HEK293T (cell line): ENCODE measurements around the gene PDGFA.

Experiments used
- CTCF ChIA-PET: fragments of 350-600 bp; formaldehyde crosslinking; extraction: SDS; loops from one replicate; lab custom pipeline; 2021; ENCODE audit warnings: antibody characterized with exemption, inconsistent platforms; lab: Yijun Ruan, JAX
- POLR2A ChIA-PET: fragments of 350-600 bp; formaldehyde crosslinking; extraction: SDS; loops from one replicate; lab custom pipeline; 2020; ENCODE audit warnings: antibody characterized with exemption, inconsistent platforms; lab: Yijun Ruan, JAX
- DNase-seq: peaks from one replicate; pipeline ENCODE4 v3.0.0; 2012; ENCODE audit warnings: mixed read lengths; ENCODE audit errors: extremely low spot score
- ARNT ChIP-seq: fragments of 450-650 bp; IDR thresholded peaks from 2 replicates; pipeline ENCODE4 v1.6.1; 2017; ENCODE audit warnings: mild to moderate bottlenecking
- BHLHE40 ChIP-seq: fragments of 450-650 bp; IDR thresholded peaks from 2 replicates; pipeline ENCODE4 v1.6.1; 2016; ENCODE audit warnings: mild to moderate bottlenecking, moderate library complexity, borderline replicate concordance
- CTBP1 ChIP-seq: fragments of 450-650 bp; IDR thresholded peaks from 2 replicates; pipeline ENCODE4 v1.6.1; 2016; ENCODE audit warnings: borderline replicate concordance
- ELF4 ChIP-seq: fragments of 450-650 bp; IDR thresholded peaks from 2 replicates; pipeline ENCODE4 v1.6.1; 2017; ENCODE audit warnings: antibody characterized with exemption
- FOXA1 ChIP-seq: fragments of 450-650 bp; IDR thresholded peaks from 2 replicates; pipeline ENCODE4 v1.6.1; 2016; ENCODE audit warnings: mild to moderate bottlenecking
- FOXK2 ChIP-seq: fragments of 450-650 bp; IDR thresholded peaks from 2 replicates; pipeline ENCODE4 v1.6.1; 2016; ENCODE audit warnings: mild to moderate bottlenecking
- FOXM1 ChIP-seq: fragments of 450-650 bp; IDR thresholded peaks from 2 replicates; pipeline ENCODE4 v1.6.1; 2017; ENCODE audit warnings: mild to moderate bottlenecking, borderline replicate concordance
- HDGF ChIP-seq: fragments of 450-650 bp; IDR thresholded peaks from 2 replicates; pipeline ENCODE4 v1.6.1; 2017; ENCODE audit warnings: antibody characterized with exemption, borderline replicate concordance
- L3MBTL2 ChIP-seq: fragments of 450-650 bp; conservative IDR thresholded peaks from 2 replicates; pipeline ENCODE4 v1.6.1; 2016; ENCODE audit warnings: mild to moderate bottlenecking
- LEF1 ChIP-seq: fragments of 450-650 bp; IDR thresholded peaks from 2 replicates; pipeline ENCODE4 v1.6.1; 2017; ENCODE audit warnings: mild to moderate bottlenecking, borderline replicate concordance
- NFRKB ChIP-seq: fragments of 450-650 bp; IDR thresholded peaks from 2 replicates; pipeline ENCODE4 v1.6.1; 2016; ENCODE audit warnings: mild to moderate bottlenecking, moderate library complexity
- PKNOX1 ChIP-seq: fragments of 450-650 bp; IDR thresholded peaks from 2 replicates; pipeline ENCODE4 v1.6.1; 2016
- SP1 ChIP-seq: fragments of 450-650 bp; IDR thresholded peaks from 2 replicates; pipeline ENCODE4 v1.6.1; 2017
- SUZ12 ChIP-seq: fragments of 450-650 bp; IDR thresholded peaks from 2 replicates; pipeline ENCODE4 v1.6.1; 2016; ENCODE audit warnings: mild to moderate bottlenecking
- TARDBP ChIP-seq: fragments of 450-650 bp; IDR thresholded peaks from 2 replicates; pipeline ENCODE4 v1.6.1; 2016
- ZNF384 ChIP-seq: fragments of 450-650 bp; IDR thresholded peaks from 2 replicates; pipeline ENCODE4 v1.6.1; 2016

The PDGFA gene

GRCh38 chr7:452226-452751 lies 67.4 kb downstream of the PDGFA start:
- DNase-seq, result no peak
- no peak for TF ChIP-seq FOXA1
- CTCF ChIA-PET, result no interaction called here
- POLR2A ChIA-PET, result no interaction called here

- POLR2A ChIA-PET, result no interaction called here
- no peak for DNase-seq
- TF ChIP-seq FOXM1 (no peak), ZNF384 (no peak), ELF4 (no peak), LEF1 (no peak), L3MBTL2 (no peak), CTBP1 (no peak)
- CTCF ChIA-PET, result no interaction called here
These were observed 68.1 kb downstream of the PDGFA start for GRCh38 chr7:451255-452225.

DNA sequence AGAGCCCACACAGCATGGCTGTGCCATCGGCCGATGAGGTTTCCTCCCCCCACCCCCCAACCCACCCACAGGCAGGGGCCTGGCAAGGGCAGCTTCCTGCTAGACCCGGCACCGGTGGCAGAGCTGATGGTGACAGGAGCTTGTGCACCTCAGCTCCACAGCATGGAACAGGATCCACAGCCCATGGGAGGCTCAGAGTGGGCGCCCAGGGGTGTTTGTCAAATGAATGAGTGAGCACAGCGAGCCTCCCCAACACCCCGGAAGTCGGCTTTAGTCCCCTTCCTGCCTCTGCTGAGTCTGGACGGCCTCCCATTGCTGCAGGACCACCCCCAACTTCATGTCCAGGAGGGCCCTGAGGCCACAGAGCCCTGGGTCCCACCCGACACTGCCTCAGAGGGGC lies 68.9 kb downstream of the PDGFA start:
- no peak for DNase-seq
- ChIA-PET POLR2A (no interaction called here), CTCF (no interaction called here)
- TF ChIP-seq SUZ12, result no peak
- TF ChIP-seq NFRKB, result no peak
- TF ChIP-seq CTBP1, result no peak
- no peak for TF ChIP-seq TARDBP
- TF ChIP-seq FOXA1, result no peak
- no peak for TF ChIP-seq HDGF
- TF ChIP-seq BHLHE40, result no peak
- no peak for TF ChIP-seq PKNOX1
- no peak for TF ChIP-seq SP1
- no peak for TF ChIP-seq FOXK2
- TF ChIP-seq FOXM1, result no peak
- TF ChIP-seq ELF4, result no peak

DNA sequence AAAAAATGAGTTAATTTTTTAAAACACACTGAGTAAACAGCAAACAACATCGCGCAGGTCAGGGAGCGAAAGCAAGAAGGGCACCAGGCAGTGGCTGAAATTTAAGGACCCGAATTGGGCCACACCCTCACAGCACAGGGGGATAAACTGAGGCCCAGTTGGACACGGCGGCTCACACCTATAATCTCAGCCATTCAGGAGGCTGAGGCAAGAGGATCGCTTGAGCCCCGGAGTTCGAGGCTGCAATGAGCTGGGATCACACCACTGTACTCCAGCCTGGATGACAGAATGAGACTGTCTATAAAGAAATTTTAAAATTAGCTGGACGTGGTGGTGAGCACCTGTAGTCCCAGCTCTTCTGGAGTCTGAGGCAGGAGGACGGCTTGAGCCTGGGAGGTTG lies 69.6 kb downstream of the PDGFA start:
- no peak for DNase-seq
- ChIA-PET POLR2A (no interaction called here), CTCF (no interaction called here)
- TF ChIP-seq FOXA1 (no peak), FOXM1 (no peak), NFRKB (no peak), SP1 (no peak), PKNOX1 (no peak), CTBP1 (no peak), L3MBTL2 (no peak), FOXK2 (no peak), BHLHE40 (no peak)

GRCh38 chr7:449324-450019 lies 70.2 kb downstream of the PDGFA start:
- POLR2A ChIA-PET, result no interaction called here
- no peak for TF ChIP-seq ARNT
- TF ChIP-seq ELF4, result no peak
- no peak for TF ChIP-seq PKNOX1
- TF ChIP-seq SUZ12, result no peak
- TF ChIP-seq TARDBP, result no peak
- no peak for TF ChIP-seq LEF1
- TF ChIP-seq L3MBTL2, result no peak
- TF ChIP-seq NFRKB, result no peak
- no peak for TF ChIP-seq ZNF384
- no peak for TF ChIP-seq FOXA1
- TF ChIP-seq FOXM1, result no peak
- TF ChIP-seq SP1, result no peak
- no peak for TF ChIP-seq HDGF
- CTCF ChIA-PET, result no interaction called here
- no peak for DNase-seq

DNA sequence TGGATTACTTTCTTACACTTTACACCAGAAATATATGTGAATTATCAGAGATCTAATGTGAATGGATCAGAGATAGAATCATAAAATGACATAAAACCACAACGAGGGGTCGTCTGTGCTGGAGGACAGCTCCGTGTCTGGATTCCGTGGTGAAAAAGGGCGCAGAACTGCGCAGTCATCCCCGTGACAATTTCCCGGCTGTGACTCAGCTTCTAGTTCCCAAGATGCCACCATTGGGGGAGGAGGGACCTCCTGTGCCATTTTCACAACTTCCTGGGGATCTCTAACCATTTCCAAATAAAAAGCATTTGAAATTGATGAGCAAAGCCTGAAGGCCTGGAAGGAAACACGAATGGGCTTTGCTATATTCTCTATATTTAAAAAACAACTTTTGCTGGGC lies 72.1 kb downstream of the PDGFA start:
- DNase-seq, result no peak
- POLR2A ChIA-PET, result no interaction called here
- TF ChIP-seq FOXK2 (no peak), LEF1 (no peak), ARNT (no peak), BHLHE40 (no peak)
- CTCF ChIA-PET, result no interaction called here
